HEK293T (cell line): ENCODE results near the gene SNX32.

ENCODE experiments used
- L3MBTL2 ChIP-seq: fragments of 450-650 bp; conservative IDR thresholded peaks from 2 replicates; pipeline ENCODE4 v1.6.1; 2016; ENCODE audit warnings: mild to moderate bottlenecking
- SP1 ChIP-seq: fragments of 450-650 bp; IDR thresholded peaks from 2 replicates; pipeline ENCODE4 v1.6.1; 2017

DNA sequence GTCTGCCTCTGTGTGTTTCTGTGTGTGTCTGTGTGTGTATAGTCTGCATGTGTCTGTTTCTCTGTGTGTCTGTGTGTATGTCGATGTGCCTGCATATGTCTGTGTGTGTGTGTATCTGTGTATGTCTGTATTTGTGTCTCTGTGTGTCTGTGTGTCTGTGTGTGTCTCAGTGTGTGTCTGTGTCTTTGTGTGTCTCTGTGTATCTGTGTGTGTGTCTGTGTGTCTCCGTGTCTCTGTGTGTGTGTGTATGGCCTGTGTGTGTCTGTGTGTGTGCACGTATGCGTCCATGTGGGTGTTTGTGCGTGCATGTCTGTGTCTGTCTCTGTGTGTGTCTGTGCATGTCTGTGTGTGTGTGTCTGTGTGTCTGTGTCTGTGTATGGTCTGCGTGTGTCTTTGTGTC lies 439 bp downstream of the SNX32 start:
- TF ChIP-seq L3MBTL2 (no peak), SP1 (no peak)
